Activated CD8-positive, alpha-beta memory T cell treated with anti-CD3 and anti-CD28 coated beads, Interleukin-2, amount 50 U/mL, for 24 hours (primary cell): ENCODE data around the gene CFTR.

Experiments
- DNase-seq: peaks from one replicate; pipeline ENCODE4 v3.0.0-alpha.2; 2020; ENCODE audit errors: extremely low read depth

The CFTR gene

DNA sequence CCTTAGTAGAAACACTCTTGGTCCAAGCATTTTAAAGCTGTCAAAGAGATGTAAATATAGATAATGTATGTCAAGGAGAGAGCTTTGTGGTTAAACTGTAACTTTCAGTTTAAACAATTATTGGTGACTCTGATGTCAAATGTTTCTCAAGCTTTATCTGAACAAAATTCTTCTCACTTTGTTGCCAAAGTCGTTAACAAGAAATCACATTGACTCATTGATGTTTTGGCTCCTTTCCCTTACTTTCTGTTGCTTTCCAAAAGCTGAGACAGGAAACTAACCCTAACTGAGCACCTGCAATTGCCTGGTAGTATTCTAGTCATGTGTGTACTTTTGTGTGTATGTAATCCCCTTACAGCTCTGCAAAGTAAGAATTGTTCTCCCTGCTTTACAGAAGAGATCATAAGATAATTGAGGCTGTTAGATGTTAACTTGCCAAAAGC, 108.5 kb downstream of the CFTR start:
- no peak for DNase-seq

DNA sequence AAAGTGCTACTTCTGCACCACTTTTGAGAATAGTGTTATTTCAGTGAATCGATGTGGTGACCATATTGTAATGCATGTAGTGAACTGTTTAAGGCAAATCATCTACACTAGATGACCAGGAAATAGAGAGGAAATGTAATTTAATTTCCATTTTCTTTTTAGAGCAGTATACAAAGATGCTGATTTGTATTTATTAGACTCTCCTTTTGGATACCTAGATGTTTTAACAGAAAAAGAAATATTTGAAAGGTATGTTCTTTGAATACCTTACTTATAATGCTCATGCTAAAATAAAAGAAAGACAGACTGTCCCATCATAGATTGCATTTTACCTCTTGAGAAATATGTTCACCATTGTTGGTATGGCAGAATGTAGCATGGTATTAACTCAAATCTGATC, 110.4 kb downstream of the CFTR start:
- no peak for DNase-seq

DNA sequence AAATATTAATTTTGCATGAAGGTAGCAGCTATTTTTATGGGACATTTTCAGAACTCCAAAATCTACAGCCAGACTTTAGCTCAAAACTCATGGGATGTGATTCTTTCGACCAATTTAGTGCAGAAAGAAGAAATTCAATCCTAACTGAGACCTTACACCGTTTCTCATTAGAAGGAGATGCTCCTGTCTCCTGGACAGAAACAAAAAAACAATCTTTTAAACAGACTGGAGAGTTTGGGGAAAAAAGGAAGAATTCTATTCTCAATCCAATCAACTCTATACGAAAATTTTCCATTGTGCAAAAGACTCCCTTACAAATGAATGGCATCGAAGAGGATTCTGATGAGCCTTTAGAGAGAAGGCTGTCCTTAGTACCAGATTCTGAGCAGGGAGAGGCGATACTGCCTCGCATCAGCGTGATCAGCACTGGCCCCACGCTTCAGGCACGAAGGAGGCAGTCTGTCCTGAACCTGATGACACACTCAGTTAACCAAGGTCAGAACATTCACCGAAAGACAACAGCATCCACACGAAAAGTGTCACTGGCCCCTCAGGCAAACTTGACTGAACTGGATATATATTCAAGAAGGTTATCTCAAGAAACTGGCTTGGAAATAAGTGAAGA, 112.3 kb downstream of the CFTR start:
- no peak for DNase-seq

DNA sequence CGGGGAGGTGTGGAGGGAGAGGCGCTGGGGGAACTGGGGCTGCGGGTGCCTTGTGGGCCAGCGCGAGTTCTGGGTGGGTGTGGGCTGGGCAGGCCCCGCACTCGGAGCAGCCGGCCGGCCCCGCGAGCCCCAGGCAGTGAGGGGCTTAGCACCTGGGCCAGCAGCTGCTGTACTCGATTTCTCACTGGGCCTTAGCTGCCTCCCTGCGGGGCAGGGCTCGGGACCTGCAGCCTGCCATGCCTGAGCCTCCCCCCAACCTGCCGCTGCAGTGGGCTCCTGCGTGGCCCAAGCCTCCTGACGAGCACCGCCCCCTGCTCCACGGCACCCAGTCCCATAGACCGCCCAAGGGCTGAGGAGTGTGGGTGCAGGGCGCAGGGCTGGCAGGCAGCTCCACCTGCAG, 116.3 kb downstream of the CFTR start:
- DNase-seq = no peak

DNA sequence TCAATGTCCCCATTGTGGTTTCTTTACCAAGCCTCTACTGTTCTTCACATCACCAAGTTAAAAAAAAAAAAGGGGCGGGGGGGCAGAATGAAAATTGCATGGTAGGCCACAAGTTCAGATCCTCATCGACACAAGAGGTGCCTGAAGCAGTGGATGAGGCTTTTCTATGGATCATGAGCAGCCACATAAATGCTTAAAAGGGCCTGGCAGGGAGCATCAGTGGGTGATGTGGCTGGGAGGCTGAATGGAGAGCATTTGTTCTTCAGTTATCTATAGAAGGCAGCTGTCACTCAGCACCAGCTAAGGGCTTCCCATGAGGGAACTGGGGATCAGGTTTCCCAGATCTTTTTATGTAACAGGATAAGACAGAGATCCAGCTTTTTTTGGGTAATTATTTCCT, 117.9 kb downstream of the CFTR start:
- DNase-seq = no peak

DNA sequence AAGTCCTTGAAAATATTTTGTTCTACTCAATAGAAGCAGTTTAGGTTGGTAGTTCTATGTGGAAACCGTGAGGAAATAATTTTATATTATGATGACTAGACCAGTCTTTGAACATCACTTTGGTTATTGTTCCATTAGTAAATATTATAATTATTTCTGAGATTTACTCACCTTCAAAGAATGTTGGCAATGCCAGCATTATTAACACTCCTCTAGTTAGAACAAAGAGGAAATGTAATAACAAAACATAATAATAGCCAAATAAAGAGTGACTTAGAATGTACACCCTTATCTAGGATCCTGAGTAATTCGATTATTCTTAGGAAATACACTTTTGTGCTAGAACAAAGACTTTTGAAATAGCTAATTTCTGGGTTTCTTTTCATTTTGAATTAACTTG, 121.1 kb downstream of the CFTR start:
- DNase-seq = no peak

DNA sequence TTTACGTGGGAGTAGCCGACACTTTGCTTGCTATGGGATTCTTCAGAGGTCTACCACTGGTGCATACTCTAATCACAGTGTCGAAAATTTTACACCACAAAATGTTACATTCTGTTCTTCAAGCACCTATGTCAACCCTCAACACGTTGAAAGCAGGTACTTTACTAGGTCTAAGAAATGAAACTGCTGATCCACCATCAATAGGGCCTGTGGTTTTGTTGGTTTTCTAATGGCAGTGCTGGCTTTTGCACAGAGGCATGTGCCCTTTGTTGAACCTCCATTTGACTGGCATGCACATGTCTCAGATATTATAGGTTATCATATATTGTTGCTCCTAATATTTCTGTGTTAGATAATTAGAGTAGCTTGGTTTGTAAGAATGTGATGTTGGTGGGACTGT, 123.8 kb downstream of the CFTR start:
- DNase-seq = no peak

DNA sequence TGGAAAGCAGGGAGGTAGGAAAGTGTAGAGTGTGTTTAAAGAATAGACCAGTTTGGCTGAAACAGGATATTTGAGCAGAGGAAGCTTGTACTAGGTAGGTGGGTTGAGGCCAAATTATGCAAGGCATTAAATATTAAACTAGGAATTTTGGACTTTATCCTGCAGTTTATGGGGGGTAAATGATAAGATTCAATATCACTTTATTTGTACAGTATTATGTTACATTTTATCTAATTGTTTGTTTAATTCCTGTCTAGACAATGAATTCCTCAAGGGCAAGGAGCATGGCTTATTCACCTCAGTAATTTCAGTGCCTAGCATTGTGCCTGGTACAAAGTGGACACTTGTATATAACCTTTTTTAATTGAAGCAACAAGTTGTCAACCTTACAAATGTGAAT, 125.9 kb downstream of the CFTR start:
- no peak for DNase-seq

DNA sequence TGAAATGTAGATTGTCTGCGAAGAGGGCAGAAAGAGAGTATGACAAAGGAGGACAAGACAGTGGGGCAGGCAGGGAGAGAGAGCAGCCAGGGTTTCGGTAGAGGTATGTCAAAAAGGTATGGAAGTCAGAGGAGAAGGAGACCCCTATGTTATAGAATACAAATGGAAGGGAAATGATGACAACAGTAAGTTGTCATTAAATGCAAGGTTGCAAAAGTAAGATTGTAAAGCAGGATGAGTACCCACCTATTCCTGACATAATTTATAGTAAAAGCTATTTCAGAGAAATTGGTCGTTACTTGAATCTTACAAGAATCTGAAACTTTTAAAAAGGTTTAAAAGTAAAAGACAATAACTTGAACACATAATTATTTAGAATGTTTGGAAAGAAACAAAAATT, 126.3 kb downstream of the CFTR start:
- DNase-seq = no peak

DNA sequence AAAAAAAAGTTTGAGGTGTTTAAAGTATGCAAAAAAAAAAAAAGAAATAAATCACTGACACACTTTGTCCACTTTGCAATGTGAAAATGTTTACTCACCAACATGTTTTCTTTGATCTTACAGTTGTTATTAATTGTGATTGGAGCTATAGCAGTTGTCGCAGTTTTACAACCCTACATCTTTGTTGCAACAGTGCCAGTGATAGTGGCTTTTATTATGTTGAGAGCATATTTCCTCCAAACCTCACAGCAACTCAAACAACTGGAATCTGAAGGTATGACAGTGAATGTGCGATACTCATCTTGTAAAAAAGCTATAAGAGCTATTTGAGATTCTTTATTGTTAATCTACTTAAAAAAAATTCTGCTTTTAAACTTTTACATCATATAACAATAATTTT, 130.6 kb downstream of the CFTR start:
- no peak for DNase-seq

DNA sequence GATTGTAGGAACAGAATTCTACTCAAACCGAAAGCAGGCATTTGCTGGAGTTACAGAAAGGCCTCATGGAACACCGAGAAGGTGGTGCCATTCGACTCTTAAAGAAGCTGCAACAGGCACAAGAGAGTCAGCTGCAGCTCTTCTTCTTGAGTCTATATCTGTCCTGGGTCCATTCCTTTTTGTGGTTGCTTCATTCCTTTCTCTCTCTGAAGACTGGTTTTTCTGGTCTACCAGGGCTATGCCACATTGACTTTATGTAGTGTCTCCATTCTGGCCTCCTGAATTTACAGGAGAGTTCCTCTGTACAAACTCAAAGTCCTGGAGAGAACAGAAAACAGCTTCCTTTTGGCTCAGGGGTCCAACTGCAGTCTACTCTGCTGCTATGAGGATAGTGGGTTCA, 132.8 kb downstream of the CFTR start:
- DNase-seq = no peak

DNA sequence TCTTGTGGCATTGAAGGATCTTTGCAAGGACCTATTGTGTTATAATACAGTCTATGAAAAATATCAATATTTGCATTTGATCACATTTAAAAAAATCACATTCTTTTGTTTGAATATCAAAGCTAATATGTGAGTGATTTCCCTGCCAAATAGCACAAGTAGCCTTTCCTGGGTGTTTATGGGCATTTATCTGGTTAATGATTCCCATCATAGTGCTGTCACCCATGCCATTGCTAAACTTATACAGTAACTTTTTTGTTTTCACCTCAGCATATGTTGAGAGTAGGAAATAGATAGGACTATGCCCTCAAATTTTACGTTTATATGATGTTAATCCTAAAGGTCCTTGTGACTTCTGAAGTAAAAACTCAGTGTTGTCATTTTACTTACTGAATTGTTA, 136.9 kb downstream of the CFTR start:
- no peak for DNase-seq

DNA sequence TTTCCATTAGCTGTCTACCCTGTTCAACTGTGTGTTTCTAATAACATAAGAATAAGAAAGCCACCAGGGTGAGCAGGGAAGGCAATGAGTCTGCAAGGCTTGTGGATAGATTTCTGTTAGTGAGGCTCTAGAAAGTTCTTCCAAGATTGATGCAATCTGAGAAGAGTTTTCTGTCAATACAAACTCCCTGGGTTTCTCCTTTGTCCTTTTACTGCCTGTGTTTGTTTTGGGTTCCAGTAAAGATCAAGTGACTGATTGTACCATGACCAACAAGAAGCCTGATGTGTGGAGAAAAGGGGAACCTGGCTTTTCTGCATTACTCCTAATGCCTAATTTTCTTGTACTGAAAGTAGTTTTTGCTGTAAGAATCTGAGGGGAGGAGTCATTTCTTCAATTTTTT, 139.9 kb downstream of the CFTR start:
- DNase-seq = no peak

DNA sequence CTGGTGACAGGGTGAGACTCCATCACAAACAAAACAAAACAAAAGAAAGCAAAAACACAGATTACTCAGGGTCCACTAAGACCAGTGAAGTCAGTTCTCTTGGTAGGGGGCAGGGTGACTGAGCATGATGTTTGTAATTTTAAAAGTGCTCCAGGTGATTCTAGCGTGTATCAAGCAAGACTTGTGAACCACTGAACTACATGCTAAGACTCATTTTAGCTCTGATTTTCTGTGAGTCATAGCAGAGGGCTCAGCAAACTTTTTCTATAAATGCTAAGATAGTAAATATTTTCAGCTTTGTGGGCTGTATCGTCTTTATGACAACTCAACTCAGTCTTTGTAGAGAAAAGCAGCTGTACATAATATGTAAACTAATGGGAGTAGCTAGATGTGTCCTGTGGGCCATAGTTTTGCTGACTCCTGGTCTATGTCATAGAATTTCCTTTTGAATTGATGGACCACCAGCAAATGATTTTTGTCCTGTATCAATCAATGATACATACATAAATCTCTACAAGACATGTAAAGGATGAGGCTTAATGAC, 141.3 kb downstream of the CFTR start:
- no peak for DNase-seq

DNA sequence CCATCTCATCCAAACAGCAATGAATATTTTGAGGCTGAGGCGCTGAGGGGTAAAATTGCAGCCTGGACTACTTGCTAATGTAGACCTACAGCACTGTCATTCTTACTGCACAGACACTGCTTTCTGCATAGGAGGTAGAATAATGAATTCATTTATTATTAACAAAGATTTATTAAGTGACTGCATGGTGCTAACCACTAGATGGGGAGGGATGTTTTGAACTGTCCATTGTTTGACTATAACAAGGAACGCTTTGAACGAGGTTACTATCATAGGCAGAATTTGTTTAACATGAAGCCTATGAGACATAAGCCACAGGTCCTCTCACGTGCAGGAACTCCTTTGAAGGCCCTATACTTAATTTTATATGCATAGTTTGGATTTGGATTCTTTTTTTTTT, 143.8 kb downstream of the CFTR start:
- no peak for DNase-seq

DNA sequence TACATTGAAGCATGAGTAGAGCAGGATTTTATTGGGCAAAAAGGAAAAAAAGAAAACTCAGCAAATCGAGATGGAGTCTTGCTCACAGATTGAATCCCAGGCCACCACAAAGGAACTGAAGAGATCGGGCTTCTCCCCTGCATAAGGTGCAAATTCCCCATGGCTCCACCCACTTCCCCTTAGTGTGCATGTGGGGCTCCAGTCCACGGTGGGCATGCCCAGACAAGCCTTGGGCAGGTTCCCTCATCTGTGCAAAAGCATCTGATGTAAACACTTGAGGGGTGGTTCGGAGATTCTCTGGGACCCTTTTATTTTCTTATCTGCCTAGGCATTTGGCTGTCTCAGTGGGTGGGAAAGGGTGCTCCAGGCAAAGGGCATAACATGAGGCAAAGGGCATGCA, 150.7 kb downstream of the CFTR start:
- DNase-seq = no peak

DNA sequence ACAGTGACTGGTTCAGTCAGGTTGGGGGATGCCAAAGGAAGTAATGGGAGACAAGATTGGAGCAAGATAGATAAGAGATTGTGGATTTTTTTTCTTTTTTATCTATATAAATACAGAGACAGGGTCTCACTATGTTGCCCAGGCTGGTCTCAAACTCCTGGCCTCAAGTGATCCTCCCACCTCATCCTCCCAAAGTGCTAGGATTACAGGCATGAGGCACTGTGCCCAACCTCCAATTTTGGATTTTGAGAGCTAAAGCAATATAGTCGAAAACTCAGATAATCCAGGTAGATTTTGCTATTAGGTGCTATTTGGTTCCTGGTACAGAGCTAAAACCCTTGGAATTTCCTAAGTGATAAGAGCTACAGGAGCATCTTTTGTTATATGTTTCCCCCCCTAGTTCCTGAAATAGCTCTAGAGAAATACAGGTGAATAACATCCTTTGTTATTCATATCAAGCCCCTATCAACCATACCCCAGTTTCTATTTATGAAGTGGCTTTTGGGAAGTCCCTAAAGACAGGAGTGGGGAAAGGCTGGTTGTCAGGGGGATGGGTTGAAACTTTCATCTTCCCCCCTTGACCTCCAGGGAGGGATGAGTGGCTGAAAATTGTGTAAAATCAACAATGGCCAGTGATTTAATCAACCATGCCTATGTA, 151.2 kb downstream of the CFTR start:
- DNase-seq = no peak

DNA sequence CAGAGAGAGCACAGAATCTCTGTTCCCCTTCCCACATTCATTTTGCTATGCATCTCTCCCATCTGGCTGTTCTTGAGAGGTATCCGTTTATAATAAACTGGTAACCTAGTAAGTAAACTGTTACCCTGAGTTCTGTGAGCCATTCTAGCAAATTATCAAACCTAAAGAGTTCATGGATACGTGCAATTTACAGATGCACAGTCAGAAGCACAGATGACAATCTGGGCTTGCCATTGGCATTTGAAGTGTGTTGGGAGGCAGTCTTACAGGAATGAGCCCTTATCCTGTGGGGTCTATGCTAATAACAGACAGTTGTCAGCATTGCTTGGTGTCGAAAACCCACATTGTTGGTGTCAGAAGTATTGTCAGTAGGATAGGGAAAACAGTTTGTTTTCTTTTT, 151.8 kb downstream of the CFTR start:
- DNase-seq = no peak

DNA sequence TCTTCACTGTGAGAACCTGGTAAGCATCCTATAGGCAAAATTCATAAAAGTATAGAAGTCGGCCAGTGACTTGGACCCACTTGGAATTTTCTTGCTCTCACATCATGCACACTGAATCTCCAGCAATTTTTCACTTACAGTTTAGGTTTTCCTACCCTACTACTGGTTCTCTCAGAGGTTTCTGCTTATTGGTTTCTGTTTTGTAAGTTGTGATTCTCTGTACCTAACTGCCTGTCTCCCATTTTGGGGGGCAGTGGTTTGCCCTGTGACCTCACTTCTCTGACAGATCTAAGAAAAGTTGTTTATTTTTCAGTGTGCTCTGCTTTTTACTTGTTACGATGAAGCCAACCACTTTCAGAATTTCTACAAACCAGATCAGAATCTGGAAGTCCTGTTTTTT, 158.1 kb downstream of the CFTR start:
- no peak for DNase-seq

DNA sequence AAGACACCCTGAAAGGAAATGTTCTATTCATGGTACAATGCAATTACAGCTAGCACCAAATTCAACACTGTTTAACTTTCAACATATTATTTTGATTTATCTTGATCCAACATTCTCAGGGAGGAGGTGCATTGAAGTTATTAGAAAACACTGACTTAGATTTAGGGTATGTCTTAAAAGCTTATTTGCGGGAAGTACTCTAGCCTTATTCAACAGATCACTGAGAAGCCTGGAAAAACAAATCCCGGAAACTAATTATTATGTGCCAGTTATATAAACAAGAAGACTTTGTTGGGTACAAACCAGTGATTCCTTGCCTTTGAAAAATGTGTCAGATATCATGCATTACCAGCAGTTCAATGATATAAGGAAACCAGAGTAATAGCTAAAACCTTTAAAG, 160.1 kb downstream of the CFTR start:
- DNase-seq = no peak

DNA sequence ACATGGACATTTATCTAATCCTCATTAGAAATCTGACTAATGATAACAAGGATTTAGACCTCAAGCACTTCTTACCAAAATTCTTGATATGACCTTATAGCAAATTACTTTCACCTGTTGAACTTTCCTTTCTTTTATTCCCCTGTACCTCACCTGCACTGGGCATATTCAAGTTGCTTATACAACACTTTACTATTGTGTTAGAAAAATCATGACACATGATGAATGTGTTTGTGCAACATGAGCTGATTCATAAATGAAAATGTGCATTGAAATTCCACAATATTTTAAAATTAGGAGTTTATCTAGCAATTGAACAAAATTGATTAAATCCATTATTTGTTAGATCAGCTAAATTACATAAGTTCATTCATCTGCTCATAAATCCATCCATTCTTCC, 160.6 kb downstream of the CFTR start:
- no peak for DNase-seq

DNA sequence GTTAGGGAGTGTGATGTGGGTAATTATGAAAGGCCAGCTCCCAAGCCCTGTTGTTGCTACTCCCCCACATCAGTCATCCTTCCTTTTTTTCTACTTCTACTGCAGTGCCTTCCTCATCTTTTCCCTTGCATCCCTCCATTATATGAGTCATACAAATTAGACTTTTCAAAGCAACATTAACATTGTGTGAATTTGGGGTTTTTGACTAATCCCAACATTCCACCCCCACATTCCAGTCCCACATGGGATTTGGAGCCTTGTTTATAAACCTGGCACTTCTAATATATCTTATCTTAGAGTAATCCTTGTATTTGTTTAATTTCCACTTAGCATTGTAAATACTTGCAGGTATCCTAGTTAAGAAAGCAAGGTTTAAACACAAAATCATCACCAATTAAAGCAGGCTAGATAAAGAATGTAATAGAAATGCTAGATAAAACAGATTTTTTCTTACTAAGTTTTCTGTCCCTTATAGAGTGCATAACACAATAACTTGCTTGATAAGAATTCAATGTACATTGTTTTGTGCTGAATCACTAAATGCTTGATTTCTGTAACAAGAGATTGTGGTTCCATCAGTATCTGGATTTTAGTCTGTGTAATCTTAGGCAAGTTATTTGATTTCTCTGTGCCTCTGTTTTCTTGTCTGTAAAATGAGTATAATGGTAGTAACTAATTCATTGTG, 165.8 kb downstream of the CFTR start:
- no peak for DNase-seq

DNA sequence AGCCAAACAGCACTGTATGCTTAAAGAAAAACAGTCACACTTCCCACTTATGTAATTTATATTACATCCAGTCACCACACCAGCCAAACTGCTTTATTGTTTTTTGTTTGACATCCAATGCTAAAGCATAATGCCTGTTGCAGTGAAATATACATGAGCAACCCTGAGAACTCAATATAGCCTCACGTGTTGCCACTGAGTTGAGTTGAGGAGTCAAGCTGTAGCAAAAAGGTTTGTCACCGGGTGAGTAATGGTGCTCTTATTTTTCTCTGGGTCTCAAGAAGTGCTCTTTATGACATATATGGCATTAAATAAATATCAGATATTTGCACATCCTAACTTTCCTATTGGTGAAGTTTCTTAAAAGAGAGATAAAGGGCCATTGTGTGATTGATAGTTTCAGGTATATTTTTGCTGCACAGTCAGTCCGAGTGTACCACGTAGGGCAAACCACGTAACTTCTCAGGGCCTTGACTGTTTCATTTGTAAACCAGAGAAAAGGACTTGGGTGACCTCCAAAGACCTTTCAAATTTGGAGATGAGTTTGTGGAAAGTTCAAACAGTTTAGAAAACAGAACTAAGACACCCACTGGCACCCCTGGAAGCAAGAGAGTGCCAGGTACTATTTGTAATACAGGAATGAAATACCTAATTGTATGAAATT, 168.5 kb downstream of the CFTR start:
- DNase-seq = no peak
